MM.1S (cell line): ENCODE results near the gene ACSS1.

Source experiments
- CTCF ChIP-seq: fragments of 300-600 bp; sonication (generic); IDR thresholded peaks from 2 replicates; pipeline ENCODE4 v1.5.1; 2016; ENCODE audit warnings: antibody characterized with exemption, low read length, mixed read lengths
- EZH2 ChIP-seq: fragments of 300-600 bp; sonication (generic); optimal IDR thresholded peaks from 2 replicates; pipeline ENCODE3; 2017; ENCODE audit warnings: low read depth, mild to moderate bottlenecking, antibody characterized with exemption, low read length, mixed read lengths

GRCh38 chr20:25087186-25087929 lies 29.4 kb upstream of the ACSS1 start:
- TF ChIP-seq EZH2 = no peak
- TF ChIP-seq CTCF = no peak
